ENCODE data around the gene KANSL3.
"Not testable (repeated sequence)": the region's sequence is repeated elsewhere in the genome, so short reads cannot be mapped to it uniquely, and the experiment has no call there.

KANSL3 gene

GRCh38 chr2:96601382-96602292 lies 36.5 kb downstream of the KANSL3 start:
- no peak for DNase-seq

- DNase-seq: no peak
Measured at GRCh38 chr2:96599941-96600340, 38.2 kb downstream of the KANSL3 start.

GRCh38 chr2:96596596-96596995 lies 41.5 kb downstream of the KANSL3 start:
- DNase-seq: no peak

GRCh38 chr2:96594691-96595152 lies 43.4 kb downstream of the KANSL3 start:
- DNase-seq: no peak

- DNase-seq: no peak
Measured at GRCh38 chr2:96594282-96594681, 43.8 kb downstream of the KANSL3 start.

- DNase-seq: no peak
Measured at GRCh38 chr2:96591494-96591893, 46.6 kb downstream of the KANSL3 start.

- DNase-seq: no peak
Measured at GRCh38 chr2:96591054-96591453, 47.1 kb downstream of the KANSL3 start.

- no peak for DNase-seq
Measured at GRCh38 chr2:96587843-96588242, 50.3 kb downstream of the KANSL3 start.

GRCh38 chr2:96584017-96584416 lies 54.1 kb downstream of the KANSL3 start:
- DNase-seq: no peak

GRCh38 chr2:96580771-96581170 lies 57.3 kb downstream of the KANSL3 start:
- DNase-seq: no peak

- DNase-seq: no peak
Measured at GRCh38 chr2:96579422-96579821, 58.7 kb downstream of the KANSL3 start.

GRCh38 chr2:96578731-96579130 lies 59.4 kb downstream of the KANSL3 start:
- DNase-seq: no peak

GRCh38 chr2:96577501-96577900 lies 60.6 kb downstream of the KANSL3 start:
- no peak for DNase-seq

- DNase-seq: no peak
Measured at GRCh38 chr2:96575785-96576456, 62.2 kb downstream of the KANSL3 start.

- no peak for DNase-seq
Measured at GRCh38 chr2:96574364-96574763, 63.7 kb downstream of the KANSL3 start.

- no peak for DNase-seq
Measured at GRCh38 chr2:96568094-96568493, 70.0 kb downstream of the KANSL3 start.

- no peak for DNase-seq
Measured at GRCh38 chr2:96565111-96565510, 73.0 kb downstream of the KANSL3 start.

GRCh38 chr2:96564563-96564962 lies 73.5 kb downstream of the KANSL3 start:
- no peak for DNase-seq

- DNase-seq: no peak
Measured at GRCh38 chr2:96564026-96564425, 74.1 kb downstream of the KANSL3 start.

GRCh38 chr2:96558485-96558884 lies 79.6 kb downstream of the KANSL3 start:
- DNase-seq: no peak

GRCh38 chr2:96558061-96558460 lies 80.1 kb downstream of the KANSL3 start:
- no peak for DNase-seq

- not testable (repeated sequence) for DNase-seq
Measured at GRCh38 chr2:96557421-96557820, 80.7 kb downstream of the KANSL3 start.

GRCh38 chr2:96556441-96557330 lies 81.4 kb downstream of the KANSL3 start:
- peak; percentile 37 for DNase-seq

Data from GOT3 (cell line).